ENCODE measurements around the gene DHX58.

DHX58 gene

GRCh38 chr17:42110301-42111264 is 1.9 kb downstream of the DHX58 start:
- DNase-seq (ENCODE audit: low spot score) = no peak

GRCh38 chr17:42109086-42109485 is 3.4 kb downstream of the DHX58 start:
- DNase-seq (ENCODE audit: low spot score) = no peak

GRCh38 chr17:42107597-42108576 is 4.6 kb downstream of the DHX58 start:
- DNase-seq (ENCODE audit: low spot score) = no peak

- DNase-seq (ENCODE audit: low spot score) = no peak
Measured at GRCh38 chr17:42107124-42107523, 5.4 kb downstream of the DHX58 start.

GRCh38 chr17:42106009-42106408 is 6.5 kb downstream of the DHX58 start:
- DNase-seq (ENCODE audit: low spot score) = no peak

- DNase-seq (ENCODE audit: low spot score) = no peak
Measured at GRCh38 chr17:42104264-42104663, 8.2 kb downstream of the DHX58 start.

- DNase-seq (ENCODE audit: low spot score) = no peak
Measured at GRCh38 chr17:42103221-42103954, 9.1 kb downstream of the DHX58 start.

- no peak for DNase-seq (ENCODE audit: low spot score)
Measured at GRCh38 chr17:42101513-42102292, 10.8 kb downstream of the DHX58 start.

GRCh38 chr17:42098730-42099399 is 13.6 kb downstream of the DHX58 start:
- DNase-seq (ENCODE audit: low spot score) = no peak

GRCh38 chr17:42097691-42098631 is 14.6 kb downstream of the DHX58 start, which contains the start of gene ZNF385C:
Gene ZNF385C (minus strand): TSS chr17:42098473. CDS start chr17:42063056, 35,417 bp downstream.
- DNase-seq (ENCODE audit: low spot score) = no peak

GRCh38 chr17:42096360-42097111 is 16.0 kb downstream of the DHX58 start:
- no peak for DNase-seq (ENCODE audit: low spot score)

GRCh38 chr17:42094375-42095069 is 18.0 kb downstream of the DHX58 start:
- DNase-seq (ENCODE audit: low spot score) = no peak

GRCh38 chr17:42092939-42093338 is 19.6 kb downstream of the DHX58 start:
- DNase-seq (ENCODE audit: low spot score) = no peak

GRCh38 chr17:42090964-42091790 is 21.3 kb downstream of the DHX58 start:
- no peak for DNase-seq (ENCODE audit: low spot score)

GRCh38 chr17:42088736-42089135 is 23.8 kb downstream of the DHX58 start:
- no peak for DNase-seq (ENCODE audit: low spot score)

GRCh38 chr17:42087736-42088705 is 24.5 kb downstream of the DHX58 start:
- DNase-seq (ENCODE audit: low spot score) = no peak
